ENCODE results near the gene PAX5.

PAX5 gene

DNA sequence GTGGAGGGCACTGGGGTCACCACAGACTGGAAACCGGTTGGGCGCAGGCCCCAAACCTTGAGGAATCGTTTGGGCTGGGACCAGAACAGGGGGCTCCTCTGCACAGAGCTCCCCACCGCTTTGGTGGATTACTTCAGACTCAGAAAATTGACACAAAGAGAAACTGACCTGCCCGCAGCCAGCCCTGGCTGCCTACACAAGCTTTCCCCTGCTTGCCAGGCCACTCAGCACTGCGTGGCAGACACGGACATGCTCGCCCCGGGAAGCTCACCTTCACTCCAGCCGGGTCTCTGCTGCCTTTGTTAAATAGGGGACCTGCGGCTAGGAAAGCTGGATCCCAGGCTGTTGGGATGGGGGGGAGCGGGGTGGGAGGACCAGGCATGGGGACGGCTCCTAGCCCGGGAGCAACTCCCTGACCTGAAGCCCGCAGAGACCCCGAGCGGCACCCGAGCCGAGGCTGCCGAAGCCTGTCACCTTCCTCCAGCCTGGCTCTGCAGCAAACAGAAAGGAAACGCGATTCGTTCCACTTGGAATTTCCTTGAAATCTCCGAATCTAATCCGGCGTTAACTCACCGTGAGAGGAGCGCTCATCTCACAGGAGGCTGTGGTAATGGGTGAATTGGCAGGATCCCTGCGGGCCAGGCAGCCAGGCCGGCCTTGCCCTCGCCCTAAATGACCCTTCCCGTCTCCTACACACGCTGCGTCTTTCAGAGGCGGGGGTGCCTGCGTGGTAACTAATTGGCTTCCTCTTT lies 8.8 kb downstream of the PAX5 start:
- no peak for DNase-seq (ENCODE audit: low spot score)

DNA sequence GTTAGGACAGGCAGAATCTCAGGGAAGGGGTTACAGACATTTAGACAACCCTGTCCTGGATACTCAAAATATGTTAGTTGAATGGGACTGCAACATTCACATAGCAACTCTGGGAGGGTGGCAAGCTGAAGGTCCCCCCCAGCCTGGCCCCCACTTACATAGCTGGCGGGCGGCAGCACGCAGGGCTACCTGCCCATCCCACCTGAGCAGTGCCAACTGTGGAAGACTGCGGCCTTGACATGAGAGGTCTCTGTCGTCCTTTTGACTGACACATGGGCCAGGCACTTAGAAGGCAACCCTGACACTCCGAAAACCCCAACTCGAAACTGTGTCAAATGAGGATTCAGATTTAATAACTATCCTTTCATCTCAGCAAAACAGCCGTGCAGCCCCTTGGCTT lies 16.5 kb downstream of the PAX5 start:
- DNase-seq (ENCODE audit: low spot score): no peak

- no peak for DNase-seq (ENCODE audit: low spot score)
Observed at GRCh38 chr9:37011530-37011929, 22.5 kb downstream of the PAX5 start.

- DNase-seq (ENCODE audit: low spot score): no peak
Observed at GRCh38 chr9:37010976-37011375, 23.1 kb downstream of the PAX5 start.

DNA sequence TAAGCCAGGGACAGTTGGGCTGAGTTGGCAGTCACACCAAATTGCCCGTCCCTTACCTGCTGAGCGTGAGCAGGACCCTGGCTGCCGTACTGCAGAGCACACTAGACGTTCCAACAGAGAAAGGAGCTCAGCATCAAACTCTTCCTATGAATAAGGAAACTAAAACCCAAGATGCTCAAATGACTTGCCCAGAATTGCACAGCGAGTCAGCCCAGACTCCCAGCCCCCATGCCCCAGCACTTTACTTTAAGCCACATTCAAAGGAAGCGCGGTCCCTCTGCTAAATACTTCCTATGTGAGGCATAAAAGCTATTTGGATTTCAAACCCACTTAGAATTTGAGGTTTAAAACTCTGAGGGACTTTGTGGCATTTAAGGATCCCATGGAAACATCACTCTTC lies 23.9 kb downstream of the PAX5 start:
- no peak for DNase-seq (ENCODE audit: low spot score)

- DNase-seq (ENCODE audit: low spot score): no peak
Observed at GRCh38 chr9:37007295-37007694, 26.8 kb downstream of the PAX5 start.

GRCh38 chr9:37005517-37006140 lies 28.4 kb downstream of the PAX5 start:
- DNase-seq (ENCODE audit: low spot score): no peak

DNA sequence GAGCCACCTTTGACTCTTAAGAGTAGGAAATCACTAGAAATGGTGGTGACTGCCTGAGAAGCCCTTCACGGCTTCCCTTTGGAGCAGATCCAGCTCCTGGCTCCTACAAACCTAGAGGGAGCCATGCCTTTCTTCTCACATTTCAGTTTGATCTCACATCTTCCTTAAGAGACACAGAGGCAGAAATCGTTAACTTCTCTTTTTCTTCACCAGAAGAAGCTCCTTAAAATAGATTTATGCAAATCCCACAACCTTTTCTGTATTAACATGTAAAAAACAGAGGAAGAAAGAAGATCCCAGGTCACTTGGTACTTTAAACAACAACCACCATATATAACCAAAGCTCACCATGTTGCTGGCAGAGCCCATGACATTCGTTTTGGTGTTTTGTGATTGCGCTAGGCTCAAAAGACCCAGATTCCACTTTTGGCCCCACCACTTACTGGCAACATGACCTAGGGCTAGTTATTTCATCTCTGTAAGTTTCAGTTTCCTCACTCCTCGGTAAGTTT lies 29.6 kb downstream of the PAX5 start:
- DNase-seq (ENCODE audit: low spot score): no peak

DNA sequence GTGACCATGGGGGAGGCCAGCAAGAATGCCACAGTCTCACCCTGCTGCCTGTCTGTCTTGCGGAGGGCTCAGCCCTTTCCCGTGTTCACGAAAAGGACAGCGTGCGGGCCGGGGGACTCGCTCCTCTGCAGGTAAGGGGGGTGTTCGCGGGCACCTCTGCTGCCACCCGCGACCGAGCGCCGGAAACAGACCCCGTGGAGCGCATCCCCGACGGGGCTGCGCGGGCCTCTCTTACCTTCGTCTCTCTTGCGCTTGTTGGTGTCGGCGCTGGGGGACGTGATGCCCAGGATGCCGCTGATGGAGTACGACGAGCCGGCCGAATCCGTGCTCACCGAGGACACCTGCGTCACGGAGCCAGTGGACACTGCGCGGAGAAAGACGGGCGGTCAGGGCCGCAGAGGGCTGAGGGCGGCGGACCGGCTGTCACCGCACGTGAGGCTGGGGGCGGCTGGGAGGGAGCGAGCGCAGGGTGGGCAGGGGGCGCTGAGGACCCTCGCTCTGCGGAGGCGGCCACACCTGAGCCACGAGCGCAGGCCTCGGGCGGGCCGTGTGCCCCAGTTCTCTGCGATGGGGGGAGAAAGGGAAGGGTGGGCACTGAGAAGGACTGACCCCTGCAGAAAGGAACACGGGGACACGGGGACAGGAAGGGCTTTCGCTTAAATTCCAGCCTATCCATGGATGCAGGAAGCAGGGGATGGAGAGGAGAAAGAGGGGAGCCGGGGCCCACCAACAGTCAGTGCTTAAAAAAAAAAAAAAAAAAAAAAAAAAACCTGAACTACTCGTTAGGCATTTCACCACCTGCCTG lies 31.5 kb downstream of the PAX5 start:
- no peak for DNase-seq (ENCODE audit: low spot score)

DNA sequence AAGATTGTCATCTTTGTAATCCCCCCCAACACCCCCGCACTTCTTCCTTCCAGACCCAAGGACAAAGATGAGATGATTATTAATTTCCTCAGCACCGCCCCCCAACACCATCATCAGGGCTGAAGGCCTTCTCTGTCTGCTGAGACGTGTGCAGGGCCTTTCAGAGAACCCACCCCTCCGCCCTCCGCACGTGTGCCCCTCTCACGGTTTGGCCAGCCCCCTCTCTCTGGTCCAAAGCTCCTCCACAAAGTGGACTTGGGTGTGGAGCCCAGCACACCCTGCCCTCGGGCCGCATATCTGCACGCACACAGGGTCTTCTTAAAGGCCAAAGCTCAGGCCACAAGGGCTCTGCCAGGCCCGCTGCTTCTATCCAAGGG lies 32.0 kb downstream of the PAX5 start:
- no peak for DNase-seq (ENCODE audit: low spot score)

GRCh38 chr9:37001459-37001858 lies 32.6 kb downstream of the PAX5 start:
- DNase-seq (ENCODE audit: low spot score): no peak

DNA sequence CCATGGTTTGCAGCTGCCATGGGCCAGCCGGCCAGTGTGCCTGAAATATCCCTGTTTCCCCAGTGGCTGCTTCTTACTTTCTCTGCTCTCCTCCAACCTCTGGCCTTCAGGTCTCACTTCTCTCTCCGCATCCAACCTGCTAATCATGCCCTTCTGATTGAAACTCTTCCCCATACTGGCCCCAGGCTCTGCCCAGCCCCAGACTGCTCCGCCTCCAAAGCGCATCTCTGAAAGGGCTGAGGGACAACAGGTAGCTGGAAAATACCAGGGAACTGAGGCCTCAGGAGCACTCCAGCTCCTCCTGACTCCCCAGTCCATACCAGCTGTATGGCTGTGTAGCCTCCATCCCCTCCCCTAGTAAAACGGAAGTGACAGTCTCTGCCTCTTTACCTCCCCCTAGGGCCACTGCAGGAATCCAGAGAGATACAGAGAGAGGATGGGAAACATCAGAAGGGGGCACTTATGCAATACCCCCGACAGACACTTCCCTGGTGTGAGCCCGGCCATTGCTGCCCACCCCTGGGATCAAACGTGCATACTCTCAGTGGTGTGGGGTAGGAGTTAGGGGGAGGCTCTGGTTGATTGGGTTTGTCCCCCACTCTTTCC lies 34.2 kb downstream of the PAX5 start:
- DNase-seq (ENCODE audit: low spot score): no peak

- DNase-seq (ENCODE audit: low spot score): no peak
Observed at GRCh38 chr9:36997414-36997813, 36.7 kb downstream of the PAX5 start.

GRCh38 chr9:36996706-36997086 lies 37.4 kb downstream of the PAX5 start:
- DNase-seq (ENCODE audit: low spot score): no peak

- DNase-seq (ENCODE audit: low spot score): peak; percentile 93
Observed at GRCh38 chr9:36995927-36996705, 38.0 kb downstream of the PAX5 start.

- DNase-seq (ENCODE audit: low spot score): no peak
Observed at GRCh38 chr9:36993933-36994764, 39.9 kb downstream of the PAX5 start.

GRCh38 chr9:36992501-36993316 lies 41.4 kb downstream of the PAX5 start:
- no peak for DNase-seq (ENCODE audit: low spot score)

DNA sequence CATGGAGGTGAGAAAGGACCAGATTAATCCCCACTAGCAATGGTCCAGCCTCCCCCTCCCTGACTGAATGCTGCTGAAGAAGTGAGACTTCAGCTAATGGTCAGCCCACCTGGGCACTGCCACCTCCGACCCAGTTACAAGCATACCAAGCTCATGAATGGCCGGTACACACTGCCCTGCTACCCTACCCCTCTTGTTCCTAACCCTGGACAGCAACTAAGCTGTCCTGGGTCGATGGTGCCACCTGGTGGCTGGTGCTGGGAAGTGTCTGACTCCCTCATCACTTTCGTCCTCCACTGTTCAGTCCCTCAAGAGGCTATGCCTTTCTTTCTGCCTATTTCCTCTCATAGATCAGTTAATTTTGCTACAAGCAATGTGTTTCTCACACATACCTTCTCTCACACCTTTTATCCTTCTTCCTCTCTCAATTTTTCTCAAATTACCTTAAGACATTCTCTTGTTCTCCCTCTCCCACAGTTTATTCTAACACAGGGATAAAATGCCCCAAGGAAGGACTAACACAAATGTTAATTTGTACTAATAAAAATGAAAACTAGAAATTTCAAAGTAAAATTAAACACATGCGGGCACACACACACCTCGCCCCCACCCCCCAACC lies 42.4 kb downstream of the PAX5 start:
- peak; percentile 90 for DNase-seq (ENCODE audit: low spot score)

DNA sequence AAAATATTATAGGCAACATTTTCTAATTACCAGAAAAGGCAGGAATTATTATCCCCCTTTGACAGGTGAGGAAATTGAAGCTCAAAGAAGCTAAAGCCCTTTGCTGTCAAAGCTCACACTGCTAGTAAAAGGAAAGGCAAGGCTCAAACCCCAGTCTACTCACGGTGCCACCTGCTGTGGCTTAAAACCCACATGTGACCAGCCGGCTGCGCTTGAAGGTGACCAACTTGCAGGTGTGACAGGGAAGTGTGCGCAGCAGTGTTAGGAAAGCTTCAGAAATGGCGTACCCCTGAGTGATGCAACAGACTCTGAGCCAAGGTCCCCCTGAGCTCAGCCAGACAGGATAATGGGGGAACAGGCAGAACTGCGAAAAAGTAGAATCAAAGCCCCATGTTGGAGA lies 45.2 kb downstream of the PAX5 start:
- DNase-seq (ENCODE audit: low spot score): no peak

- DNase-seq (ENCODE audit: low spot score): no peak
Observed at GRCh38 chr9:36987891-36988290, 46.2 kb downstream of the PAX5 start.
